GM12878 (cell line): ENCODE results near the gene DUSP7. TPM values are rescaled to one million over a fixed set of nuclear protein-coding genes. Genes with fewer than 3 reads are reported as not detected.
A peak's percentile ranks its signal among the peaks of the same experiment; 100 is the strongest.

Experiments
- ATAC-seq: fragments of 200-7000 bp; cut with Tn5 transposase; 3 replicates; pipeline ENCODE4 v1.9.1; 2020; ENCODE audit warnings: mild to moderate bottlenecking, moderate library complexity
- BruUV-seq: library from RNA; stranded (reverse); fragments of 400-500 nt; replicated peaks from 2 replicates; lab custom pipeline; 2021; lab: Mats Ljungman, UMichigan
- CTCF ChIA-PET: fragments of 300-600 bp; sonication (Branson Sonifier 250); formaldehyde crosslinking; extraction: SDS; loops from one replicate; lab custom pipeline; 2021; ENCODE audit warnings: inconsistent platforms; lab: Yijun Ruan, JAX
- POLR2A ChIA-PET: fragments of 350-600 bp; formaldehyde crosslinking; extraction: SDS; loops from one replicate; lab custom pipeline; 2021; ENCODE audit warnings: inconsistent platforms; lab: Charles Lee
- RAD21 ChIA-PET: fragments of 300-600 bp; sonication (Branson Sonifier 250); formaldehyde crosslinking; loops from one replicate; lab custom pipeline; 2023; ENCODE audit warnings: antibody characterized with exemption; ENCODE audit not compliant: unreplicated experiment; lab: Charles Lee
- SMC1A ChIA-PET: fragments of 300-600 bp; sonication (Branson Sonifier 250); formaldehyde crosslinking; loops from one replicate; lab custom pipeline; 2023; ENCODE audit not compliant: unreplicated experiment, uncharacterized antibody; lab: Charles Lee
- DNase-seq: peaks from one replicate; pipeline ENCODE4 v3.0.0-alpha.2; 2011; ENCODE audit warnings: low read depth, low spot score
- FAIRE-seq: peaks from 3 replicates; lab custom pipeline; 2011; peaks lifted over from hg19 to GRCh38; lab: Jason Lieb, UNC
- H2AFZ ChIP-seq: 2 replicates; pipeline ENCODE4 v1.6.0; 2011; ENCODE audit warnings: low read depth, low read length, control low read depth; ENCODE audit not compliant: control insufficient read depth
- H3K27ac ChIP-seq: 2 replicates; pipeline ENCODE4 v1.5.1; 2011; ENCODE audit warnings: control low read depth; ENCODE audit not compliant: control insufficient read depth, insufficient read depth
- H3K27me3 ChIP-seq, 2 experiments: replicated peaks in 1 of 2; 2 replicates each; pipeline versions ENCODE4 v1.6.0 to v1.6.1; 2011; ENCODE audit warnings: low read length in 1 of 2; ENCODE audit not compliant: control insufficient read depth in 2 of 2, insufficient read depth in 2 of 2
- H3K36me3 ChIP-seq, 2 experiments: 2 replicates each; pipeline ENCODE4 v1.5.1; 2011; ENCODE audit warnings: low read length in 1 of 2; ENCODE audit not compliant: control insufficient read depth in 2 of 2, insufficient read depth in 2 of 2
- H3K4me1 ChIP-seq: 2 replicates; pipeline ENCODE4 v1.6.1; 2011; ENCODE audit warnings: mild to moderate bottlenecking, low read length, moderate library complexity, mixed read lengths; ENCODE audit not compliant: control insufficient read depth, insufficient read depth
- H3K4me2 ChIP-seq: 2 replicates; pipeline ENCODE4 v1.6.0; 2011; ENCODE audit warnings: control low read depth; ENCODE audit not compliant: control insufficient read depth, insufficient read depth
- H3K4me3 ChIP-seq: fragments of 200-600 bp; sonication (generic); 2 replicates; pipeline ENCODE4 v1.5.1; 2016
- H3K79me2 ChIP-seq: 2 replicates; pipeline ENCODE4 v1.6.0; 2011; ENCODE audit warnings: low read length; ENCODE audit not compliant: control insufficient read depth, insufficient read depth
- H3K9ac ChIP-seq: 2 replicates; pipeline ENCODE4 v1.8.0; 2011; ENCODE audit warnings: low read length, control low read depth, mixed read lengths; ENCODE audit not compliant: control insufficient read depth, insufficient read depth
- H3K9me3 ChIP-seq: replicated peaks from 3 replicates; pipeline ENCODE4 v1.5.1; 2011; ENCODE audit warnings: mild to moderate bottlenecking, low read length; ENCODE audit not compliant: control insufficient read depth, insufficient read depth
- H4K20me1 ChIP-seq: 2 replicates; pipeline ENCODE4 v1.6.0; 2011; ENCODE audit not compliant: control insufficient read depth, insufficient read depth
- MEF2B ChIP-seq: fragments of 450-650 bp; IDR thresholded peaks from 2 replicates; pipeline ENCODE4 v1.6.1; 2018; ENCODE audit warnings: mild to moderate bottlenecking, moderate library complexity; ENCODE audit not compliant: partially characterized antibody, poor library complexity, severe bottlenecking
- TCF3 ChIP-seq: IDR thresholded peaks from 2 replicates; pipeline ENCODE4 v1.6.1; 2012; ENCODE audit warnings: low read depth, mild to moderate bottlenecking, low read length, borderline replicate concordance; ENCODE audit not compliant: insufficient read depth
- WGBS: methylation state at CpG from one replicate; pipeline ENCODE4 v1.1.6; 2016; ENCODE audit warnings: low lambda C conversion rate; ENCODE audit not compliant: insufficient replicate concordance, insufficient coverage; ENCODE audit errors: missing lambda C conversion rate; 5-methylcytosine and 5-hydroxymethylcytosine counted together
- in situ Hi-C: fragments of 300-500 bp; cut with MboI; formaldehyde crosslinking; loops from 9 replicates; pipeline ENCODE4 v1.14.3; 2018; ENCODE audit warnings: mixed read lengths
- intact Hi-C: fragments of 100-400 bp; cut with micrococcal nuclease; formaldehyde crosslinking; loops from one replicate; pipeline ENCODE4 v1.14.2; 2022; ENCODE audit not compliant: unreplicated experiment
- polyA plus RNA-seq, 11 experiments: library from polyadenylated mRNA; depleted of rRNA in 4 of 11; unstranded in 6 of 11; stranded (reverse) in 5 of 11; fragments of >200 nt; fragmentation: Nextera tagmentation in 4 of 11; fragmentation: Illumina TruSeq in 1 of 11; extraction: Ambion mirVana in 4 of 11; extraction: Trizol in 1 of 11; gene quantifications; 1 replicate in 1 of 11; 2 replicates in 10 of 11; pipeline versions ENCODE4 v1.2.1 to v1.2.3, GENCODE V29; 2011 to 2016; ENCODE audit warnings: inconsistent platforms in 2 of 11, missing spikeins in 2 of 11, low read depth in 1 of 11
- total RNA-seq, 4 experiments: library from RNA; depleted of rRNA in 3 of 4; stranded (reverse); fragments of >200 nt in 3 of 4; fragmentation: Illumina TruSeq in 1 of 4; extraction: Trizol in 1 of 4; gene quantifications; 2 replicates each; pipeline versions ENCODE4 v1.2.1 to v1.2.3, GENCODE V29; 2013 to 2021
- TF ChIP-seq, protein P1 (sequence below): fragments of 450-650 bp; IDR thresholded peaks from 2 replicates; pipeline ENCODE4 v1.6.1; 2017; ENCODE audit warnings: mild to moderate bottlenecking, moderate library complexity

DUSP7 gene
- total and polyA plus RNA-seq, 10 of the 15 experiments (the other 5 are each of a cell fraction or from before 2014, with no cell fraction given), result 0.73 to 17.0 (median 7.9) TPM

DNA sequence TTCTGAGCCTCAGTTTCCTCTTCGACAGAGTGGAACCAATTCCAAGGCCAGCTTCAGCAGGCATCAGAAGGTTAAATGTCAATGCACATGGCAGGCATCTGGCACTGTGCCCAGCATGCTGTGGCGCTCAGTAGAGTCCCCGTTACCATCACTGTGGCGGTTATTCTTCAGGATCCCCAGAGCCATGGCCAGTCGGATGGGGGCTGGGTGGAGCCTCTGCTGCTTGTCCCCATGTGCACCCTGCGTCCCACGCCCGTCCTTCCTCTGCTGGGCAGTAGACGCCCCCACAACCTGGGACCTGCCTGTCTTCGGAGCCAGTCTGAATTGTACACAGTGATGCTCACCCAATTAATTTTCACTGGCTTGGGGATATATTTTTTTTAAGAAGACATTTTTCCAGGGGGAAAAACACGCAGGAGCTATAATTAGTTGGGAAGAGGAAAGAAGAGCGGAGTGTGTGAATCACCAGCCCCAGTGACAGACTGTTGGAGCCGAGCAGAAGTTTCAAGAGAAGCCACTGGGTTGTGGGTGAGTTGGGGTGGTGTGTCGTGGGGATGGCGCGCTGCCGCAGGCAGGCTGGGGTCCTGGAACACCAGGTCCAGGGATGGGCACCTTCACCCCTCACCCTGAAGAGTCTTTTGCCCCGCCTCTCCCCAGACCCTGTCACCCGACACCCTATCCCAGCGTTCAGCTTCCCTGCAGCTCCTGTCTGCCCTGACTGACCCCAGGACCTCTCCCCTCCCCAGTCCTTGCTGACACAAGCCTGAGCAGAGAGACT is 33.9 kb downstream of the DUSP7 start:
- Histone ChIP-seq H3K79me2 (no peaks in the 10 kb centered on the region), H2AFZ (no peak overlapping the region), H3K4me3 (no peak overlapping the region), H3K4me1 (peaks cover 18% of the 10 kb centered on the region), H3K9me3 (no peaks in the 10 kb centered on the region), H4K20me1 (no peaks in the 10 kb centered on the region), H3K27ac (no peak overlapping the region), H3K36me3 (no peaks in the 10 kb centered on the region), H3K9ac (no peak overlapping the region), H3K27me3 (no peaks in the 10 kb centered on the region), H3K4me2 (no peak overlapping the region)
- intact Hi-C loops (no loop called here), in situ Hi-C loops (no loop called here)
- ChIA-PET SMC1A (interaction anchor here (1.0 to 12.8 kb wide), 10 partner anchors 10 to 99 kb away, joined by 3 to 116 read pairs (median 7); partner anchors contain the start of gene DUSP7), CTCF (interaction anchor here (0.8 to 3.9 kb wide), 11 partner anchors 9 to 193 kb away, joined by 3 to 30 read pairs (median 4); partner anchors contain the start of gene DUSP7), POLR2A (interaction anchor here (0.7 to 2.3 kb wide), 10 partner anchors 10 to 64 kb away, joined by 3 to 21 read pairs (median 4); partner anchors contain the start of genes DUSP7 and RPL29), RAD21 (interaction anchor here (1.0 to 7.1 kb wide), 5 partner anchors 10 to 35 kb away, joined by 3 to 70 read pairs (median 42); no protein-coding TSS in a partner anchor)
- no peak for ATAC-seq
- 88% methylated on average over 20 of the region's 20 CpGs for WGBS
- no TSS peak for BruUV-seq
- FAIRE-seq, result no peak
- TF ChIP-seq, protein P1, sequence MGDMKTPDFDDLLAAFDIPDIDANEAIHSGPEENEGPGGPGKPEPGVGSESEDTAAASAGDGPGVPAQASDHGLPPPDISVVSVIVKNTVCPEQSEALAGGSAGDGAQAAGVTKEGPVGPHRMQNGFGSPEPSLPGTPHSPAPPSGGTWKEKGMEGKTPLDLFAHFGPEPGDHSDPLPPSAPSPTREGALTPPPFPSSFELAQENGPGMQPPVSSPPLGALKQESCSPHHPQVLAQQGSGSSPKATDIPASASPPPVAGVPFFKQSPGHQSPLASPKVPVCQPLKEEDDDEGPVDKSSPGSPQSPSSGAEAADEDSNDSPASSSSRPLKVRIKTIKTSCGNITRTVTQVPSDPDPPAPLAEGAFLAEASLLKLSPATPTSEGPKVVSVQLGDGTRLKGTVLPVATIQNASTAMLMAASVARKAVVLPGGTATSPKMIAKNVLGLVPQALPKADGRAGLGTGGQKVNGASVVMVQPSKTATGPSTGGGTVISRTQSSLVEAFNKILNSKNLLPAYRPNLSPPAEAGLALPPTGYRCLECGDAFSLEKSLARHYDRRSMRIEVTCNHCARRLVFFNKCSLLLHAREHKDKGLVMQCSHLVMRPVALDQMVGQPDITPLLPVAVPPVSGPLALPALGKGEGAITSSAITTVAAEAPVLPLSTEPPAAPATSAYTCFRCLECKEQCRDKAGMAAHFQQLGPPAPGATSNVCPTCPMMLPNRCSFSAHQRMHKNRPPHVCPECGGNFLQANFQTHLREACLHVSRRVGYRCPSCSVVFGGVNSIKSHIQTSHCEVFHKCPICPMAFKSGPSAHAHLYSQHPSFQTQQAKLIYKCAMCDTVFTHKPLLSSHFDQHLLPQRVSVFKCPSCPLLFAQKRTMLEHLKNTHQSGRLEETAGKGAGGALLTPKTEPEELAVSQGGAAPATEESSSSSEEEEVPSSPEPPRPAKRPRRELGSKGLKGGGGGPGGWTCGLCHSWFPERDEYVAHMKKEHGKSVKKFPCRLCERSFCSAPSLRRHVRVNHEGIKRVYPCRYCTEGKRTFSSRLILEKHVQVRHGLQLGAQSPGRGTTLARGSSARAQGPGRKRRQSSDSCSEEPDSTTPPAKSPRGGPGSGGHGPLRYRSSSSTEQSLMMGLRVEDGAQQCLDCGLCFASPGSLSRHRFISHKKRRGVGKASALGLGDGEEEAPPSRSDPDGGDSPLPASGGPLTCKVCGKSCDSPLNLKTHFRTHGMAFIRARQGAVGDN, result 0 out of 2 replicates have a peak, but pooled peaks have one; percentile 11
- TF ChIP-seq TCF3 (no peak), MEF2B (peak; percentile 4)
- no peak for DNase-seq
